Measurements from ENCODE around the gene NFKBIE. TPM values are rescaled to one million over a fixed set of nuclear protein-coding genes. Genes with fewer than 3 reads are reported as not detected.

The NFKBIE gene
- total RNA-seq, 4 donors from 2014 or later: 13.1 to 25.5 (median 15.3) TPM

DNA sequence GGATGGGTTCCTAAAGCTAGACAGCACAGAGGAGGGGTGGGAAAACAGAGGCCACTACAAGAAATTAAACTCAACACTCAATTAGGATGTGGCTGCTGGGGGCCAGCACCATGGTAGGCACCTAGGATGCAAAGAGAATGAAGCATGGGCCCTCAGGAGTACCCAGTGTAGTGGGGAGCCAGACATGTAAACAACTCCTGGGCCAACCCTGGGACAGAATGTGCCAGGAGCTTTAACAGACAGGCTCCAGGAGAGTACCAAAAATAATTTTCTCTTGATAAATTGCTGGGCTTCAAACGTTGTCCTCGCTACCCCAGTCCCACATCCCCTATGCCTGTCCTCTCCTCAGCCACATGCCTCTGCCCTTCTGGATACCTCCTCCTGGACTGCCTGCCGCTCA lies 6.6 kb upstream of the NFKBIE start:
- ATAC-seq (ENCODE audit: low FRiP score) (no peak), DNase-seq (ENCODE audit: low spot score) (no peak)
- no peak for TF ChIP-seq CTCF (IDR thresholded peaks at IDR 0.05)

DNA sequence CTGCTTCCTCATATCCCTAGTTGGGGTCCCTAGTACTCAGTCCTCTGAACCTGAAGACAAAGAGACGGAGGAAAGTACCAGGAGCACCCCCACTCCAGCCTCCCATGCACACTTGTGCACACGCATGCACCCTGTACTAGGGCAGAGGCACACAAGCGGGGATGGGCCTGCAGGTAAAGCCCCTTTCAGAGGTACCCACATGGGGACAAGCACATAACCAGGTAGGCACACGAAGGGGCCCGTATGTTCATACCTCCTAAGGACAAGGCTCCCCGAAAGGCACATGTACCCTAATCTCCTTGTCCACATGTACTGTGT lies 6.0 kb upstream of the NFKBIE start:
- TF ChIP-seq CTCF (IDR thresholded peaks at IDR 0.05): no peak
- ATAC-seq (ENCODE audit: low FRiP score) (no peak), DNase-seq (ENCODE audit: low spot score) (no peak)

DNA sequence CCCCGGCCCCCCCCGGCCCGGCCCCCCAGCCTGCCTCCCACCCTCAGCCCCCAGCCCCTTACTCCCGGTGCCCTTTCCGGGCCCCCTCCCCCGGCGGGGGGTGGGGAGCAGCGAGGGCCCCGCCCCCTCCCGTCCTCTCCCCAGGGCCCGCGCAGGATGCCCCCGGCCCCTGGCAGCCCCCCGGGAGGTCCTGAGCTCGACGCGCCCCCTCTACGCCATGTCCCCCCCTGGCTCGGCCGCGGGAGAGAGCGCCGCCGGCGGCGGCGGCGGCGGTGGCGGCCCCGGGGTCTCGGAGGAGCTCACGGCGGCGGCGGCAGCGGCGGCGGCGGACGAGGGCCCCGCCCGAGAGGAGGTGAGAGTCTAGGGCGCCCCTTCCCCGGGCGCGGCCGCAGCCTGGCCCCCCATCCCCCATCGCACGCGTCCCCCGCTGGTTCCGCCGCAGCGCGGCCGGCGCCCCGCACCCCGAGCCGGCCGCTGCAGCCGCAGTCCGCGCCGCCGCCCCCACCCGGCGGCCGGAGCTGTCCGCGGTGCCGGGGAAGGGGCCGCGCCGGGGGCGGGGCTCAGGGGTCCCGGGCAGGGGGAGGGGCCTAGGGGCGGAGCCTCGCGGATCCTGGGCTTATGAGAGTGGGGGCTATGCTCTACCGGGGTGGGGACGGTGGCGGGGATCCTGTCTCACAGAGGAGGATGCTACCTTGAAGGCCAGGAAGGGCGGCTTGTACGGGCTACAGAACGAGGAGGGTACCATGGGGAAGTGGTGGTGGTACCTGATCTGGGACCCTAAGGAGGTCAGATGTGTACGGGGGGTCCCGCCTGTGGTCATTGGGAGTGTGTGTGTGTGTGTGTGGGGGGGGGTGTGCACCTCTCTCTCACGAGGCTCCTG lies 5.4 kb upstream of the NFKBIE start:
- no peak for DNase-seq (ENCODE audit: low spot score)
- TF ChIP-seq CTCF (IDR thresholded peaks at IDR 0.05): no peak
- no peak for ATAC-seq (ENCODE audit: low FRiP score)

DNA sequence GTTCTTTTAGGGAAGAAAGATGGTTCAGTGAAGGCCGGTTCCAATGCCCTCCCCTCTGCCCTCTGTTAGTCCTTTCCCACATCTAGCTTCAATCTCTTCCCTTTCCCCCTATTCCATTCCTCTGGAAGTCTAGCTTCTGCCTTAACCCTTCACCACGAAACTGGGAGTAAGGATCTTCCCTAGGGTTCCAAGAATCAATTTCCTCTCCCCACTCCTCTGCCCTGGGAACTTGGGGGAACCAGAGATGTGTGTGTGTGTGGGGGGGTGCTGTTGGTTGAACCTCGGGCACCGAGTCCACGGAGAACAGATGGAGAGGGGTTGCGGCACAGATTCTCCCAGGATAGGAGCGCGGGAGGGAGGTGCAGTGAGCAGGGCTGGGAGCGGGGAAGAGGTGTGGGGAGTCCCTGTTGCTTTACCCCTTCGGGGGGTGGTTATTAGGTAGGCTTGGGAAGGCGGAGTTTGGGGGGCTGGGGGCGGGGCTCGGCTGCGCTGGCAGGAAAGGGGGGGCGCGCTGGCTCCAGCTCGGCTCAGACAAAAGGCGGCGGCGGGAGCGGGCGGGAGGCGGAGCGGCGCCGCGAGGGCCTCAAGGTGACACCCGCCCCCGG lies 4.7 kb upstream of the NFKBIE start, which contains the start of gene TMEM151B:
TSS of gene TMEM151B (plus strand) at position 530 of the 605 bp plus-strand sequence. CDS start 293 bp downstream, outside the sequence.
- ATAC-seq (ENCODE audit: low FRiP score) (no peak), DNase-seq (ENCODE audit: low spot score) (no peak)

DNA sequence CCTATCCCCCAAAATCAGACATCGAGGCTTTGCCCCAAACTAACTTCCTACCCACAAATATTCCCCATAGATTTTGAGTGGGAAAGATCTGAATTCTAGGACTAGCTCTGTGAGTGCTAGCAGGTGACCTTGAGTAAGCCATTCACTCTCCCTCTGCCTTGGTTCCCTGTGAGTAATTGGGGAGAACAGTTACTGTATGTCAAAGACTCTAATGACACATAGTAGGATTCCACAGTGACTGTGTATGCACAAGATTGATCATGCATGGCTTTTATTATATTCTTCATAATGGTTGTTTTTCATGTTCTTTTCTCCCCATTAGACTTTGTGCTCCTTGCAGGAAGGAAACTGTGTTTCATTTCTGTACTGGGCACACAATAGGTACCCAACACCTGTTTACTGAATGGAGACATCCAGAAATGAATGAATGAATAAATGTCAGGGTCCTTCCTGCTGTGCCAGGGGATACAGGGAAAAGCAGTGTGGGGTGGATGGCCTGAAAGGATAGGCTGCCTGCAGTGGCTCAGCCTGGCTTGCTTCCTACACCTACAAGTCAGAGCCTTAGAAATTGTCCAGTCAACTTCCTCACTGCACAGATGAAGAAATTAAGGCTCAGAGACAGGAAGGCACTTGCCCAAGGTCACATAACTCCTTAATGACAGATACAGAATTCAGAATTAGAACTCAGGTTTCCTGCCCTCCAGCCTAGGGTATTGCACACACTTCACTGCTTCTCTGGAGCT lies 4.0 kb upstream of the NFKBIE start:
- TF ChIP-seq CTCF (IDR thresholded peaks at IDR 0.05): no peak
- DNase-seq (ENCODE audit: low spot score) (no peak), ATAC-seq (ENCODE audit: low FRiP score) (no peak)

More for the DNA sequence above, 4.7 kb upstream of the NFKBIE start, which contains the start of gene TMEM151B:
- TF ChIP-seq CTCF (IDR thresholded peaks at IDR 0.05): no peak

DNA sequence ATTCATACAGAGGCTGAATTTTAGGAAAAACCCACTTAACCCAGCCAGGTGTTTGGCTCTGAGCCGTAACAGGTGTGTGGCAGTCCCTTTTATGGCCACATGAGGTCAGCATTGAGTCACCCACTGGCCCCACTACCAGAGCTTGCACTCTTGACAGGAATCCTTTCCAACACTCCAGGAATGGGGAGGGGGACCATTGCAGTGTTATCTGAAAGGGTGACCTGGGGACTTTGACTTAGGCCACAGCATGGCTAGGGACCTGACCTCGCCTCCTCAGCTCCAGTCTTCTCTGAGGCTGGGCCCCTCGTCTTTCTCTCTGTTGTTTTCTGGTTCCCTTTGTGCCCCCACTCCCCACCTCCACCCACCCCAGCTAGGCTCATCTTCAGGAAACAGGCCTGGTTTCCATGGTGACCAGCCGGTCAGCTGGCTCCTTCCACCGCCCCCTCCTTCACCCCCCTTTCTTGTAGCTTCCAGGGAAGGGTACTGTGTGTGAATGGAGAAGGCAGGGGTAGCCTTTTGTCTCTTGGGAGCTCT lies 2.8 kb upstream of the NFKBIE start:
- no peak for DNase-seq (ENCODE audit: low spot score)
- ATAC-seq (ENCODE audit: low FRiP score): no peak
- TF ChIP-seq CTCF (IDR thresholded peaks at IDR 0.05): peak in 1 of 3 donors; percentile 78
